ENCODE results near the gene RNLS. TPM values are rescaled to one million over a fixed set of nuclear protein-coding genes. Genes with fewer than 3 reads are reported as not detected.

RNLS gene
- polyA plus RNA-seq, 5 donors = 4.3 to 7.0 (median 5.2) TPM

DNA sequence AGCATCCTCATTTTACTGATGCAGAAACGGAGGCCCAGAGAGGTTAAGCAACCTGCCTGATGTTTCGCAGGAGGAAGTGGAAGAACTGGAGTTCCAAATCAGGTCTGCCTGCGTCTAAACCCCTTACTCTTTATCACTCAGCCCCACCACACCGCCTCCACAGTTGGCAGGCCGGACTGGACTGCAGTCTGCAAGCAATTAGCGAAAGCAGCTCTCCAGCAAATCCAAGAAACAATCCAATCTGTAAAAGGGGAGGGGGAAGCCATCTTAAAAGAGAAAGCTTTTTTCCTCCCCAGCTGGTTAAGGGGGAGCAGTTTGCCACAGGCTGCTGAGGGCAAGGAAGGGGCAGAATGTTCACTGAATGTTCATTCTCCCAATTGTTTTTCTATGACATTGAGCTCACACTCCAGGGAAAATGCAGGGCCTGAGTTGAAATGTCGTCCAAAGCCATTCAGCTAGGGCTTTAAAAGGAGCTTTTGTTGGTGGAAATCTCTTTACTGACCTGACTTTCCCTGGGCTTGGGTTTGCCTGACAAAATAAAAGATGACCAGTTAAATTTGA is 350.1 kb downstream of the RNLS start:
- DNase-seq = no peak

GRCh38 chr10:88232029-88232895 is 350.9 kb downstream of the RNLS start:
- DNase-seq = peak in 1 of 2 donors; percentile 25

DNA sequence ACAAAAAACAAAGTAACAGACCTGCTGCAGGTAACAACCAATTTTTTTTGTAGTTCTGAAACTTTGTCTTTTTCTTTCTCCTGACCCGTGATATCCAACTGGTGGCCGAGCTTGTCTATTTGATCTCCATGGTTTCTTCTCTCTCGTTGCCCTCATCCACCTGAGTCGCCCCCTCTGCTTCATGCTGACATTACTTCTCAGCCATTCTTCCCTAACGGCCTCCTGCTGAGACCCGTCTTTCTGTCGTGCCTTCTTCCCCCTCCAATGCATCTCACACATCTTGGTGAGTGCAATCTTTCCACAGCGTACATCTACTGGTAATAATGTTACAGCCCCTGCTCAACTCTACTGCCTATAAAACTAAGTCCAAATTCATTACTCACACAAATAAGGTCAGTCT is 352.9 kb downstream of the RNLS start:
- no peak for DNase-seq

DNA sequence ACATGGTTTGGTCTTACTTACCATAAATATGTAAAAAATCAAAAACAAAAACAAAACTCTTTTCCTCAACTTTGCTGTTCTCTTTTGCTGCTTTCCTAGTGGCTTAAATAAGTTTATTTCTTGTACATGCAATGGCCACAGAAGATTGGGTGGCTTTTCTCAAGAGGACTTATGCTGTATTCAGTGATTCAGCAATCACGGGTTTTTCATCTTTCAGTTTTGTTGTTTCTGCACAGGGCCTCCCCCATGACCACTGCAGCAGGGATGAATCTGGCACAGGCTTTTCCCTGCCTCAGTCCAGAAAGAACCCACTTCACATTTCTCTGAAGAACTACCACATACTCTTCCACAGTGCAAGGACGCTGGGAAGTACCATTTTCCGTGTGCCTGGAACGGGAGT is 355.0 kb downstream of the RNLS start:
- DNase-seq = no peak

- no peak for DNase-seq
These were observed 355.6 kb downstream of the RNLS start for GRCh38 chr10:88227342-88228018.

DNA sequence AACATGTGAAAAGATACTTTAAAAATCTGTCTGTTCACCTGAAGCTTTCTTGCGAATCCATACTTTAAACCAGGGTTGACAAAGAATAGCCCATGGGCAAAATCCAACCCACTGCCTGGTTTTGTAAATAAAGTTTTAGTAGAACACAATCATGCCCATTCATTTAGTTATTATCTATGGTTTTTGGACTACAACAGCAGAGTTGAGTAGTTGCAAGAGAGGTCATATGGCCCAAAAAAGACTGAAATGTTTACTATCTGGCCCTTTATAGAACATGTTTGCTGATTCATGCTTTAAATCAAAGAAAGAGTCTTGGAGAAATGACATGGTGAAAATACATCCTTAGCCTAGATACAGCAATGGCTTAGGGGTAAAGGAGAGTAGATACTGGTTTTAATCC is 356.2 kb downstream of the RNLS start:
- no peak for DNase-seq

DNA sequence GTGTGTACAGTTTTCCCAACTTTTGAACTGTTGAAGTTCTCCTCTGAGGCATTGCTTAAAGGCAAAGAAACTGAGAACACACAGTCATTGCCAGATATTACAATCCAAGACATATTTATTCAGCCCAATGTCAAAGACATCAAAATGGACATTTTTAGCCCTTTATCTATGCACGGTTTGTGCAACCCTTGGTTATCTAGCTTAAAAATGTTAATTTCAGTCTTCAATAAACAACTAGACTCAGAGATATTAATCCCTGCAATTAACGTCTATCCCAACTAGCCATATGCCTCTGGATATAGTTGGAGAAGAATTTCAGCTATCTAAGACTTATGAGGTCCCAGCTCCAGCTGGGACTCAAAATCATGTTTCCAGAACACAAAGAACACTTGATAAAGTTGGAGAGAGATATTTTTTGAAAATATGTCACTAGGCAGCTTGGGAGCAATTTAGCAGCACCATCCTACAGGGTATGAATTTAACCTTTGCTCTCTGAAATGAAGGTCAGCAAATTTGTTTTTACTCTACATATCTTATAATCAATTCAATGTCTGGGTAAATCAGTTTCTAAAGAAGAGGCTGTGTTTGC is 357.0 kb downstream of the RNLS start:
- DNase-seq = no peak

Other genes starting within 250 kb of the RNLS start
- under 1 TPM; 0.09 to 0.31 (median 0.19) TPM for gene LIPJ, start 3.4 kb upstream of the RNLS start, polyA plus RNA-seq (ENCODE audit: insufficient read depth in 1 of 5, insufficient read length in 5 of 5, low replicate concordance in 1 of 5)
- gene LIPF, start 81.1 kb upstream of the RNLS start, polyA plus RNA-seq (ENCODE audit: insufficient read depth in 1 of 5, insufficient read length in 5 of 5, low replicate concordance in 1 of 5) = under 1 TPM in 3 of 5 donors, not detected in 2; 0.12 to 0.33 (median 0.30) TPM
- gene LIPK, start 122.9 kb upstream of the RNLS start, polyA plus RNA-seq (ENCODE audit: insufficient read depth in 1 of 5, insufficient read length in 5 of 5, low replicate concordance in 1 of 5) = not detected
- not detected for gene LIPN, start 176.7 kb upstream of the RNLS start, polyA plus RNA-seq (ENCODE audit: insufficient read depth in 1 of 5, insufficient read length in 5 of 5, low replicate concordance in 1 of 5)
- gene LIPM, start 219.4 kb upstream of the RNLS start, polyA plus RNA-seq (ENCODE audit: insufficient read depth in 1 of 5, insufficient read length in 5 of 5, low replicate concordance in 1 of 5) = under 1 TPM in 2 of 5 donors, not detected in 3; 0.09 to 0.12 TPM

Data from right lung (tissue), 5 donors.